Activated naive CD8-positive, alpha-beta T cell treated with anti-CD3 and anti-CD28 coated beads, Interleukin-2, amount 50 U/mL, for 24 hours (primary cell): ENCODE measurements around the gene SYNJ1.
"Not testable (repeated sequence)": the region's sequence is repeated elsewhere in the genome, so short reads cannot be mapped to it uniquely, and the experiment has no call there.

ENCODE experiments used
- ATAC-seq: fragments of 150-1000 bp; cut with Tn5 transposase; one replicate; pipeline ENCODE4 v1.10.0; 2021
- DNase-seq: peaks from one replicate; pipeline ENCODE4 v3.0.0; 2021
- H3K27ac Mint-ChIP-seq: one replicate; pipeline ENCODE4 v1.8.0; 2021; ENCODE audit warnings: mild to moderate bottlenecking, mixed read lengths
- H3K27me3 Mint-ChIP-seq: one replicate; pipeline ENCODE4 v1.8.0; 2021; ENCODE audit warnings: mixed read lengths
- H3K36me3 Mint-ChIP-seq: one replicate; pipeline ENCODE4 v1.8.0; 2021; ENCODE audit warnings: low read depth, mixed read lengths
- H3K4me1 Mint-ChIP-seq: one replicate; pipeline ENCODE4 v1.8.0; 2021; ENCODE audit warnings: mixed read lengths
- H3K4me3 Mint-ChIP-seq: one replicate; pipeline ENCODE4 v1.8.0; 2021; ENCODE audit warnings: mild to moderate bottlenecking, moderate library complexity, mixed read lengths
- H3K9me3 Mint-ChIP-seq: one replicate; pipeline ENCODE4 v1.8.0; 2021; ENCODE audit warnings: mixed read lengths

SYNJ1 gene

DNA sequence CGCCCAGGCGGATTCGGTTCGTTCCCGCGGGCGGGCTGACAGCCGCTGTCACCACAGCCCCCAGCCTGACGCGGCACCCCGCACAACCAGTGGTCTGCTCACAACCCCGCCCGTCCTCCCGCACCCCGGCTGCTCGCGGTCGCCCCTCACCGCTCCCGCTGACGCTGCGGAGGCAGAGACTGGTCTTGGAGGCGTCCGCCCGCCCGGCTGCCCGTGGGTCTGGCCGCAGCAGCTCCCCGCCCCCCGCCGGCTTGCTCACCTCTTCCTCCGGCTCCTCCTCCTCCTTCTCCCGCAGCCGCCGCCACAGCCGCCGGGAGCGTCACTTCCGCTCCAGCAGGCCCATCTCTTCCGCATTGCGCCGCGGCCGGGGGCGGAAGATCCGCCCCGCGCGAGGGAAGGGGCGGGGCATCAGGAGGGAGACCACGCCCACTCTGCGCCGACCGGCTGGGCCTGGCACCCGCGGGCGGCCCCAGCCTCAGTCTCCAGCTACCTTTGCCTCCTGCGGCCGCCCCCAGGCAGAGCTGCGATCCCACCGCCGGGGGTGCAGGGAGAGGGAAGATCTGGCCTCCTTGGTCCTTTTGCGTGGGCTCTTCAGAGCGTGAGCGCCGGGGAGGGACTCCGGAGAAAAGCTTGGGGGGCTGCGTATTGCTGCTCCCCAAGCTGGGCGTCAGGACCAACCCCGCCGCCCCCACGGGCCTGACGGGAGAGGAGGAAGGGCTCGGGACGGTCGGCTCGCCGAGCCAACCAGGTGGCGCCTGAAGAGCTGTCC, at the start of gene SYNJ1:
TSS of gene SYNJ1 (minus strand) at position 327 of the 769 bp plus-strand sequence. CDS start 1,118 bp downstream, outside the sequence.
- H3K4me3 Mint-ChIP-seq = peak within 1 kb of the TSS; percentile 99
- peaks cover 11% of the 10 kb centered on the region for H3K36me3 Mint-ChIP-seq
- peaks cover 40% of the 10 kb centered on the region for H3K4me1 Mint-ChIP-seq
- ATAC-seq (peak; percentile 90), DNase-seq (peak; percentile 95)
- peak within 1 kb of the TSS; percentile 96 for H3K27ac Mint-ChIP-seq
- H3K9me3 Mint-ChIP-seq = no peaks in the 10 kb centered on the region
- no peaks in the 10 kb centered on the region for H3K27me3 Mint-ChIP-seq

DNA sequence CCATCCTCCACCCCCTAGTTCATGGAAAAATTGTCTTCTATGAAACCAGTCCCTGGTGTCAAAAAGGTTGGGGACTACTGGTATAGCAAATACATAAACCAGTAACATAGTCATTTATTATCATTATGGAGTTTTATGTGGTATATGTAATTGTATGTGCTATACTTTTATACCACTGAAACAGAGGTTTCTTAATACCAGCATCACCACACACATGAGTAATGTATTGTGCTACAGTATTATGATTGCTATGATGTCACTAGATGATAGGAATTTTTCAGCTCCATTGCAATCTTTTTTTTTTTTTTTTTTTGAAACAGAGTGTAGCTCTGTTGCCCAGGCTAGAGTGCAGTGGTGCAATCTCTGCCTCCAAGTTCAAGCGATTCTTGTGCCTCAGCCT, 49.5 kb upstream of the SYNJ1 start:
- no peaks in the 10 kb centered on the region for H3K36me3 Mint-ChIP-seq
- peaks cover 27% of the 10 kb centered on the region for H3K4me1 Mint-ChIP-seq
- H3K27ac Mint-ChIP-seq = no peak overlapping the region
- H3K4me3 Mint-ChIP-seq = no peak overlapping the region
- H3K9me3 Mint-ChIP-seq = no peaks in the 10 kb centered on the region
- H3K27me3 Mint-ChIP-seq = no peaks in the 10 kb centered on the region
- ATAC-seq (peak; percentile 65), DNase-seq (no peak)

GRCh38 chr21:32776743-32777142, 48.9 kb upstream of the SYNJ1 start:
- Mint-ChIP-seq H3K9me3 (no peaks in the 10 kb centered on the region), H3K4me3 (no peak overlapping the region), H3K27me3 (peaks cover 2% of the 10 kb centered on the region), H3K36me3 (no peaks in the 10 kb centered on the region), H3K27ac (no peak overlapping the region), H3K4me1 (peaks cover 27% of the 10 kb centered on the region)
- DNase-seq (no peak), ATAC-seq (no peak)

DNA sequence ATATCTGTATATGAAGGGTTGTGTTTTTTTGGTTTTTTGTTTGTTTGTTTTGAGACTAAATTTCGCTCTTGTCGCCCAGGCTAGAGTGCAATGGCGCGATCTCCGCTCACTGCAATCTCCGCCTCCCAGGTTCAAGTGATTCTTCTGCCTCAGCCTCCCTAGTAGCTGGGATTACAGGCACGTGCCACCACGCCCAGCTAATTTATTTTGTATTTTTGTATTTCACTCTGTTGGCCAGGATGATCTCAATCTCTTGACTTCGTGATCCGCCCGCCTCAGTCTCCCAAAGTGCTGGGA, 45.2 kb upstream of the SYNJ1 start:
- not testable (repeated sequence) for ATAC-seq, H3K27me3 Mint-ChIP-seq, H3K9me3 Mint-ChIP-seq, DNase-seq
- peak overlapping the region; percentile 100 for H3K27ac Mint-ChIP-seq
- H3K4me3 Mint-ChIP-seq = peak overlapping the region; percentile 96
- peaks cover 55% of the 10 kb centered on the region for H3K4me1 Mint-ChIP-seq
- peaks cover 31% of the 10 kb centered on the region for H3K36me3 Mint-ChIP-seq

GRCh38 chr21:32772281-32773047, 44.7 kb upstream of the SYNJ1 start:
- ATAC-seq (peak; percentile 52), DNase-seq (peak; percentile 66)
- Mint-ChIP-seq H3K27me3 (peaks cover 5% of the 10 kb centered on the region), H3K4me1 (peaks cover 58% of the 10 kb centered on the region), H3K36me3 (peaks cover 36% of the 10 kb centered on the region), H3K27ac (peak overlapping the region; percentile 100), H3K4me3 (peak overlapping the region; percentile 96), H3K9me3 (peaks cover 10% of the 10 kb centered on the region)

DNA sequence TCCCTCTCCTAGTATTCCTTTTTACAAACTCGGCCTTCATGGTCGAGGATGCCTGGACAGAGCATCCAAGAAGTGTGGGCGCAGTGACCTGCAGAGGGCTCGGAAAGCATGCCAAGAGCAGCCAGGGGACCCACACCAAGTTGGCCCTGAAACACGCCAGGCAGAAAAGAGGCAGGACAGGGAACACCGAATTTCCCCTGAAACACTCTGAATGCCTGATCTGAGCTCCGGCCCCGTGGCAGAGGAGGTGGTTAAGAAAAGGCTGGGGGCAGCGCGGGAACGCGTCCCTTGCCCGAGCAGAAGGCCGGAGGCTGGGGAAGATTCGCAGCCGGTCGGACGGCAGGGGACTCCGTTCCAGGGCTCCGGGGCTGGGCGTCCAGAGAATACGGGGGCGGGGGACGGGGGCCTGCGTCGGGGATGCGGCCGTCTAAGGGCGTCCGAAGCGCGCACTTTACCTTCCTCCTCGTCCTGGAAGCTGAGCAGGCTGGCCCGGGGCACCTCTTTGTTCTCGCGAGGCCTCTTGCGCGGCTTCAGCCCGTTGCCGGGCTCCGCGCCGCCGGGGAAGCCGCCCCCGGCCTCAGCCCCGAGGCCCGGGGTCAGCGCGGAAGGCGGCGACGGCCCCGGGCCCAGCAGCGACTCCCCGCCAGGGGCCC, 43.2 kb upstream of the SYNJ1 start:
- H3K9me3 Mint-ChIP-seq = peaks cover 10% of the 10 kb centered on the region
- H3K36me3 Mint-ChIP-seq = peaks cover 51% of the 10 kb centered on the region
- H3K4me3 Mint-ChIP-seq = peak overlapping the region; percentile 98
- peaks cover 5% of the 10 kb centered on the region for H3K27me3 Mint-ChIP-seq
- ATAC-seq = peak; percentile 13
- H3K4me1 Mint-ChIP-seq = peaks cover 68% of the 10 kb centered on the region
- H3K27ac Mint-ChIP-seq = peak overlapping the region; percentile 100
- peak; percentile 48 for DNase-seq

- Mint-ChIP-seq H3K27ac (peak overlapping the region; percentile 25), H3K27me3 (peaks cover 5% of the 10 kb centered on the region), H3K36me3 (peaks cover 70% of the 10 kb centered on the region), H3K9me3 (peaks cover 10% of the 10 kb centered on the region), H3K4me3 (peak overlapping the region; percentile 98), H3K4me1 (peaks cover 78% of the 10 kb centered on the region)
- ATAC-seq (no peak), DNase-seq (no peak)
Measured at GRCh38 chr21:32768530-32768929, 40.7 kb upstream of the SYNJ1 start.

DNA sequence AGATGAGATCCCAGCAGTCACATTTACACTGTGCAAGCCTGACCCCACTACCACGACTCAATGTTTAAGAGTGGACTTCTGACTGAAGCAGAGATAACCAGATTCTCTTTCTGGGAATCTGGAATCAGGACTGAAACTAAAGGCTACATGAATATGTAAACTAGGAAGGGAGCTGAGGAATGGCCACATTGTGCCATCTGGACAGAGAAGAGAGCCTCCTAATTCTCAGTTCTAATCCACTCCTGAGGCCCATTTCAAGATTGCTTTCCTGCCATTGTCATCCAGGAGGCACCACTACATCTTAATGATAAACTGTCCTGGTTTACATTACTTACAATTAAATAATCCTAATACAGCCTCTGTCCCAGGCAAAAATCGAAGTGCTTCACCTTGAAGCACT, 37.2 kb upstream of the SYNJ1 start:
- peaks cover 10% of the 10 kb centered on the region for H3K9me3 Mint-ChIP-seq
- H3K4me1 Mint-ChIP-seq = peaks cover 56% of the 10 kb centered on the region
- no peak overlapping the region for H3K27ac Mint-ChIP-seq
- H3K4me3 Mint-ChIP-seq = no peak overlapping the region
- ATAC-seq = no peak
- peaks cover 84% of the 10 kb centered on the region for H3K36me3 Mint-ChIP-seq
- no peak for DNase-seq
- no peaks in the 10 kb centered on the region for H3K27me3 Mint-ChIP-seq

- DNase-seq = no peak
- Mint-ChIP-seq H3K27me3 (no peaks in the 10 kb centered on the region), H3K36me3 (peaks cover 85% of the 10 kb centered on the region), H3K27ac (no peak overlapping the region), H3K4me3 (no peak overlapping the region), H3K9me3 (peaks cover 10% of the 10 kb centered on the region), H3K4me1 (peaks cover 47% of the 10 kb centered on the region)
- no peak for ATAC-seq
Measured at GRCh38 chr21:32764186-32764585, 36.4 kb upstream of the SYNJ1 start.

- H3K27me3 Mint-ChIP-seq = no peaks in the 10 kb centered on the region
- H3K36me3 Mint-ChIP-seq = peaks cover 68% of the 10 kb centered on the region
- no peak for ATAC-seq
- H3K27ac Mint-ChIP-seq = no peak overlapping the region
- no peak for DNase-seq
- H3K4me3 Mint-ChIP-seq = no peak overlapping the region
- H3K9me3 Mint-ChIP-seq = no peaks in the 10 kb centered on the region
- peaks cover 7% of the 10 kb centered on the region for H3K4me1 Mint-ChIP-seq
Measured at GRCh38 chr21:32757804-32758203, 30.0 kb upstream of the SYNJ1 start.

GRCh38 chr21:32756096-32756495, 28.3 kb upstream of the SYNJ1 start:
- DNase-seq (no peak), ATAC-seq (no peak)
- H3K9me3 Mint-ChIP-seq = no peaks in the 10 kb centered on the region
- no peak overlapping the region for H3K4me3 Mint-ChIP-seq
- no peaks in the 10 kb centered on the region for H3K27me3 Mint-ChIP-seq
- H3K4me1 Mint-ChIP-seq = peaks cover 11% of the 10 kb centered on the region
- H3K27ac Mint-ChIP-seq = no peak overlapping the region
- peaks cover 71% of the 10 kb centered on the region for H3K36me3 Mint-ChIP-seq

GRCh38 chr21:32753818-32754585, 26.2 kb upstream of the SYNJ1 start:
- ATAC-seq = peak; percentile 41
- no peak for DNase-seq
- no peaks in the 10 kb centered on the region for H3K27me3 Mint-ChIP-seq
- H3K36me3 Mint-ChIP-seq = peaks cover 71% of the 10 kb centered on the region
- no peaks in the 10 kb centered on the region for H3K9me3 Mint-ChIP-seq
- no peak overlapping the region for H3K27ac Mint-ChIP-seq
- no peak overlapping the region for H3K4me3 Mint-ChIP-seq
- peaks cover 30% of the 10 kb centered on the region for H3K4me1 Mint-ChIP-seq

- Mint-ChIP-seq H3K36me3 (peaks cover 88% of the 10 kb centered on the region), H3K4me3 (no peak overlapping the region), H3K9me3 (no peaks in the 10 kb centered on the region), H3K27me3 (no peaks in the 10 kb centered on the region), H3K27ac (peak overlapping the region; percentile 77), H3K4me1 (peaks cover 46% of the 10 kb centered on the region)
- no peak for ATAC-seq
- DNase-seq = no peak
Measured at GRCh38 chr21:32750405-32750804, 22.6 kb upstream of the SYNJ1 start.

DNA sequence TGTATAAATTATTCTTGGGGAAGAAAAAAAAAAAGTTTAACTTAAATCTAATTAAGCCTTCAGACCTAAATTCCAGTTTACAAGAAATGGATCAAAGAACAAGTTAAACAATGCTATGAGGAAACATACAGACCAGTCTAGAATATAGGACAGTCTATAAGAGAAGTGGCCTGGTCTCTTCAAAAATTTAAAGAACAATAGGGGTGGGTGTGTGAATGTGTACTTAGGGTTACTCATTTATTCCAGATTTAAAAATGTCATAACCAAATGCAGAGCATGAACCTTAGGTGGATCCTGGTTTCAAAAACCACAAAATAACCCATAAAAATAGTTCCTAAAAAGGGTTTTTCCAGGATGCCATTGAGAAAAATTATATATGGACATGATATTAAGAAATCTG, 21.8 kb upstream of the SYNJ1 start:
- H3K27me3 Mint-ChIP-seq = no peaks in the 10 kb centered on the region
- peaks cover 46% of the 10 kb centered on the region for H3K4me1 Mint-ChIP-seq
- no peak for DNase-seq
- H3K4me3 Mint-ChIP-seq = no peak overlapping the region
- H3K27ac Mint-ChIP-seq = peak overlapping the region; percentile 63
- no peaks in the 10 kb centered on the region for H3K9me3 Mint-ChIP-seq
- peaks cover 88% of the 10 kb centered on the region for H3K36me3 Mint-ChIP-seq
- peak; percentile 67 for ATAC-seq
